ENCODE results near the gene PRM3.

The PRM3 gene

GRCh38 chr16:11298143-11298900, 24.9 kb upstream of the PRM3 start:
- TF ChIP-seq CTCF (IDR thresholded peaks at IDR 0.05; ENCODE audit: control insufficient read depth, extremely low read depth, insufficient read depth): no peak
- DNase-seq (ENCODE audit: low read depth): no peak
- H3K4me3 ChIP-seq (ENCODE audit: low read depth, low read length): no peak overlapping the region

- no peak for TF ChIP-seq CTCF (IDR thresholded peaks at IDR 0.05; ENCODE audit: control insufficient read depth, extremely low read depth, insufficient read depth)
- H3K4me3 ChIP-seq (ENCODE audit: low read depth, low read length): no peak overlapping the region
- no peak for DNase-seq (ENCODE audit: low read depth)
Observed at GRCh38 chr16:11297492-11298142, 24.2 kb upstream of the PRM3 start.

DNA sequence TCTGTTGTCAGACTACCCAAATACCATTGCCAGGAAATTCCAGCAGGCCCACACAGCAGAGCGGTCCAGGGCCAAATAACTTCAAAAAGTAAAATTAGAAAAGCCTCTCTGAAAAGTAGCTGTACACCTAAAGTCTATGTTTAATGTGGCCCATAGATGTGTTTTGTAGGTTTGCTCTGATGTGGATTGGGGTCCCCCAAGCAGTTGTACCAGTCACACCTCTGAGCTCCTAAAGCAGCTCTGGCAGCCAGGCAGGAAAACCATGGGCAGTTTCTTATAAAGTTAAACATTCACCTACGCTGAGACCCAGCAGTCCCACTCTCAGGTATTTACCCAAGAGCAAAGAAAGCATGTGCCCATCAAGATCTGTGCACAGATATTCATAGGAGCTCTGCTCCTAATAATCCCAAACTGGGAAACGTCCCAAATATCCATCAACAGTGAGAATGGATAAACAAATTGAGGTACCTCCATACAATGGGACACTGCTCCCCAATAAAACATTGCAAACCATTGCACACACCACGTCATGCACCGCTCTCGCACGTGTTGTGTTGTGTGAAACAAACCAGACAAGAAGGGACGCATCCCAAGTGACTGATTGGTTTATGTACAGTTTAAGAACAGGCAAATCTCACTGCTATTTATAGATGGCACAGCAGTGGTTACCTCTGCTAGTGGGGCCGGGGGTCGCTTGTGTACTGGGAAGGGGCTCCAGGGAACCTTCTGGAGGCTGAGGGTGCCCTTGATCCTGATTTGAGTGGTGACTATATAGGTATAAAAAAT, 23.5 kb upstream of the PRM3 start:
- DNase-seq (ENCODE audit: low read depth): peak; percentile 40
- H3K4me3 ChIP-seq (ENCODE audit: low read depth, low read length): no peak overlapping the region
- TF ChIP-seq CTCF (IDR thresholded peaks at IDR 0.05; ENCODE audit: control insufficient read depth, extremely low read depth, insufficient read depth): no peak

DNA sequence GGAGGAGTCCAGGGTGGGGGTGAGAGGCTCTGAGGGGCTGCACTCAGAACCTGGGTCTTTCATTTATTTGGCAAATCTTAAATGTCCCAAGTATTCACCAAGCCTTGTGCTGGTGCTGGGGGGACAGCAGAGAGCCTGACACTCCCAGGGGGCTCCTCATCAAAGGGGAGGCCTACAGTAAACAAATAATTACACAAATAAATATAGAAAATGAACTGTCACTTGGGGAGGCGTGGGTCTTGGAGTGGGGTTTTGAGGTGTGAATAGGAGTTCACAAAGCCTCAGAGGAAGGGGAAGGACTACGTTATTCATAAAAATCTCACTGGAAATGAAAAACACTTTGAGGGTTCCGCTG, 22.9 kb upstream of the PRM3 start:
- DNase-seq (ENCODE audit: low read depth): no peak
- TF ChIP-seq CTCF (IDR thresholded peaks at IDR 0.05; ENCODE audit: control insufficient read depth, extremely low read depth, insufficient read depth): no peak
- no peak overlapping the region for H3K4me3 ChIP-seq (ENCODE audit: low read depth, low read length)

GRCh38 chr16:11295672-11296071, 22.2 kb upstream of the PRM3 start:
- H3K4me3 ChIP-seq (ENCODE audit: low read depth, low read length): no peak overlapping the region
- TF ChIP-seq CTCF (IDR thresholded peaks at IDR 0.05; ENCODE audit: control insufficient read depth, extremely low read depth, insufficient read depth): no peak
- no peak for DNase-seq (ENCODE audit: low read depth)

GRCh38 chr16:11292076-11292748, 18.8 kb upstream of the PRM3 start:
- no peak for TF ChIP-seq CTCF (IDR thresholded peaks at IDR 0.05; ENCODE audit: control insufficient read depth, extremely low read depth, insufficient read depth)

More at GRCh38 chr16:11292076-11292748, 18.8 kb upstream of the PRM3 start:
- no peak for DNase-seq (ENCODE audit: low read depth)
- H3K4me3 ChIP-seq (ENCODE audit: low read depth, low read length): no peak overlapping the region

Data from LNCaP clone FGC (cell line).